Retinal pigment epithelial cell (primary cell): ENCODE data around the gene MEA1.

ENCODE experiments used
- DNase-seq: peaks from one replicate; pipeline ENCODE4 v3.0.0-alpha.2; 2010; ENCODE audit warnings: low read depth
- H3K4me3 ChIP-seq: 2 replicates; pipeline ENCODE4 v1.5.1; 2011; ENCODE audit warnings: mild to moderate bottlenecking, low read length, control low read depth, moderate library complexity
- TF ChIP-seq, protein P1 (sequence below): conservative IDR thresholded peaks from 2 replicates; pipeline ENCODE4 v1.5.1; 2011; ENCODE audit warnings: low read depth, low read length, control low read depth, inconsistent platforms

The MEA1 gene

DNA sequence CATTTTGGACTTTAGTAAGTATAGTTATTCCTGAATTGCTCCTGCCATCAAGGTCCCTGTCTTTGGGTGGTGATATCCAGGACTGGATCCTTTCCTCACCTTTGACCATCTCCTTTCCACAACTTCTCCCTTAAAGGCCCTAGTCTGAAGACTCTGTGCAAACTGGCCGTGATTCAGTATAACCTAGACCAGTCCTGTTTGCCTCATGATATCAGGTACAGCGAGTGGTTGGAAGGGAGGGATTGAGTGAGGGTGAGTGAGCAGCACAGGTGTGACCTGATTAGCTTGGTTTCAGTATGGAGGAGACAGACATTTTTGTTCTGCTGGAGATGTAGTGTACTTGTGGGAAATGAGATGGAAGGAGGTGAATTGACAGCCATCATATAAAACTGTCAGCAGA is 5.4 kb upstream of the MEA1 start:
- no peak overlapping the region for H3K4me3 ChIP-seq
- DNase-seq: no peak
- TF ChIP-seq, protein P1, sequence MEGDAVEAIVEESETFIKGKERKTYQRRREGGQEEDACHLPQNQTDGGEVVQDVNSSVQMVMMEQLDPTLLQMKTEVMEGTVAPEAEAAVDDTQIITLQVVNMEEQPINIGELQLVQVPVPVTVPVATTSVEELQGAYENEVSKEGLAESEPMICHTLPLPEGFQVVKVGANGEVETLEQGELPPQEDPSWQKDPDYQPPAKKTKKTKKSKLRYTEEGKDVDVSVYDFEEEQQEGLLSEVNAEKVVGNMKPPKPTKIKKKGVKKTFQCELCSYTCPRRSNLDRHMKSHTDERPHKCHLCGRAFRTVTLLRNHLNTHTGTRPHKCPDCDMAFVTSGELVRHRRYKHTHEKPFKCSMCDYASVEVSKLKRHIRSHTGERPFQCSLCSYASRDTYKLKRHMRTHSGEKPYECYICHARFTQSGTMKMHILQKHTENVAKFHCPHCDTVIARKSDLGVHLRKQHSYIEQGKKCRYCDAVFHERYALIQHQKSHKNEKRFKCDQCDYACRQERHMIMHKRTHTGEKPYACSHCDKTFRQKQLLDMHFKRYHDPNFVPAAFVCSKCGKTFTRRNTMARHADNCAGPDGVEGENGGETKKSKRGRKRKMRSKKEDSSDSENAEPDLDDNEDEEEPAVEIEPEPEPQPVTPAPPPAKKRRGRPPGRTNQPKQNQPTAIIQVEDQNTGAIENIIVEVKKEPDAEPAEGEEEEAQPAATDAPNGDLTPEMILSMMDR: no peak

- H3K4me3 ChIP-seq: no peak overlapping the region
- no peak for DNase-seq
- TF ChIP-seq, protein P1: no peak
These were observed 3.2 kb upstream of the MEA1 start for GRCh38 chr6:43016943-43017334.

GRCh38 chr6:43016176-43016942 is 2.6 kb upstream of the MEA1 start:
- no peak overlapping the region for H3K4me3 ChIP-seq
- TF ChIP-seq, protein P1: no peak

DNA sequence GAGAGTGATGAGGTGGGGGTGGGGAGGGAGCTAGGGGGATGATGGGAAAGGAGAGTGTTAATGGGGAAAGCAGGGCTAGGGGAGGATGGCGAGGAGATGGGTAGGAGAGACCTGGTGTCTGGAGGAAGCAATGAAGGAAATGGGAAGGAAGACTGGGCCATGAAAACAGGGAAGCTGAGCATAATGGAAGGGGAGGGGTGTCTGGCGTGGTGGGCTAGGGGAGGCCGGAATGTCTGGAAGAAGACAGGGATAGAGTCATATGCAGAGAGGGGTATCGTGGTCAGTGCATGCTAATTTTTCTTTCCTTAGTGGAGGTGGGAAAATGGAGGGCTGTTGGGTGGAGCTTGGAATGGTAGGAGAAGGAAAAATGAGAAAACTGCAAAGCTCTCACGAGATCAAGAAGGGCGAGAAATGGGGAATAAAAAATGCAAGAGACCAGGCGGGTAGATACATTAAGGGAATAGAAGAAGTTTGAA is 726 bp upstream of the MEA1 start:
- no peak for DNase-seq
- peak overlapping the region; percentile 94 for H3K4me3 ChIP-seq
- TF ChIP-seq, protein P1: no peak

More at GRCh38 chr6:43016176-43016942, 2.6 kb upstream of the MEA1 start:
- no peak for DNase-seq

- TF ChIP-seq, protein P1: no peak
- DNase-seq: no peak
- H3K4me3 ChIP-seq: peak overlapping the region; percentile 66
These were observed 476 bp downstream of the MEA1 start for GRCh38 chr6:43013097-43013842.

GRCh38 chr6:43012364-43012763 is 1.4 kb downstream of the MEA1 start:
- no peak for DNase-seq
- TF ChIP-seq, protein P1: no peak
- H3K4me3 ChIP-seq: no peak overlapping the region
